ENCODE measurements around the gene SLAMF9. TPM values are rescaled to one million over a fixed set of nuclear protein-coding genes. Genes with fewer than 3 reads are reported as not detected.

SLAMF9 gene
- total RNA-seq, 1 experiment from 2014 or later: not detected

DNA sequence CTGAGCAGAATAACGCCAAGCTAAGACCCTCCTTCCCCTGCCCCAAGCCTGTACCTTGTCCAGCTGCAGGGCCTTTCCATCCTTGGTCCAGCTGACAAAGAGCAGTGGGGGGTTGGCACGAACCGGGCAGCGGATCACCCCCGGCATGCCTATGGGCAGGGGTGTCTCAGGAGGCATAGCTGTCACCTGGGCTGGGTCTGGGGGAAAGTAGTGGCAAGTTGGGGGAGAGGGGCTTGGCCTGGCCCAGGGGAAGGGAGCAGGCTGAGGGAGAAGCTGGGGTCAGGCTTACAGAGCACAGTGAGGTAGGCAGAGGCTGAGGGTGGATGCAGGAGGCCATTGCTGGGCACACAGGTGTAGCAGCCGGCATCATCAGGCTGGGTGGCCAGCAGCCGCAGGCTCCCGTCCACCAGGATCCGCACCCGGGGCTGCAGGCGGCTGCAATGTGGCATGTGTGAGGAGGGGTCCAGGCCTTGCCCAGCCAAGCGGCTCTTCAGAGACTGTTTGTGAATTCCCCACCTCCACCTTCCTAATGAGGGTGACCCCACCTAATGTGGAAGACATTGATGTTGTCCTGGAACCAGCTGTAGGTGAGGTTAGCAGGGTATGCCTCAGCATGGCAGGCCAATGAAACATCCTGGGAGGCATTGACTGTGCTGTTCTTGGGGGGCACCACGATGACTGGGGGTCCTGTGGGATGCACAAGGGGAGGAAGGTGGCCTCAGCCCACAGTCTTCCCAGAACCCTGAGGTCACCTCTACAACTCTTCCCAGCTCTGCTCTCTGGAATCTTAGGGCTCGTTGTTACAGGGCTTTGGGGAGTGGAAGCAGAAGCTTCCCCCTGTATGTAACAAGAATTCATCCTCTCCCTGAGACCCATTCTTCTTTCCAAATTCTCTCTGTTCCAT lies 19.6 kb downstream of the SLAMF9 start:
- no peak for DNase-seq (ENCODE audit: low read depth)

GRCh38 chr1:159933347-159933746 lies 20.7 kb downstream of the SLAMF9 start:
- no peak for DNase-seq (ENCODE audit: low read depth)

DNA sequence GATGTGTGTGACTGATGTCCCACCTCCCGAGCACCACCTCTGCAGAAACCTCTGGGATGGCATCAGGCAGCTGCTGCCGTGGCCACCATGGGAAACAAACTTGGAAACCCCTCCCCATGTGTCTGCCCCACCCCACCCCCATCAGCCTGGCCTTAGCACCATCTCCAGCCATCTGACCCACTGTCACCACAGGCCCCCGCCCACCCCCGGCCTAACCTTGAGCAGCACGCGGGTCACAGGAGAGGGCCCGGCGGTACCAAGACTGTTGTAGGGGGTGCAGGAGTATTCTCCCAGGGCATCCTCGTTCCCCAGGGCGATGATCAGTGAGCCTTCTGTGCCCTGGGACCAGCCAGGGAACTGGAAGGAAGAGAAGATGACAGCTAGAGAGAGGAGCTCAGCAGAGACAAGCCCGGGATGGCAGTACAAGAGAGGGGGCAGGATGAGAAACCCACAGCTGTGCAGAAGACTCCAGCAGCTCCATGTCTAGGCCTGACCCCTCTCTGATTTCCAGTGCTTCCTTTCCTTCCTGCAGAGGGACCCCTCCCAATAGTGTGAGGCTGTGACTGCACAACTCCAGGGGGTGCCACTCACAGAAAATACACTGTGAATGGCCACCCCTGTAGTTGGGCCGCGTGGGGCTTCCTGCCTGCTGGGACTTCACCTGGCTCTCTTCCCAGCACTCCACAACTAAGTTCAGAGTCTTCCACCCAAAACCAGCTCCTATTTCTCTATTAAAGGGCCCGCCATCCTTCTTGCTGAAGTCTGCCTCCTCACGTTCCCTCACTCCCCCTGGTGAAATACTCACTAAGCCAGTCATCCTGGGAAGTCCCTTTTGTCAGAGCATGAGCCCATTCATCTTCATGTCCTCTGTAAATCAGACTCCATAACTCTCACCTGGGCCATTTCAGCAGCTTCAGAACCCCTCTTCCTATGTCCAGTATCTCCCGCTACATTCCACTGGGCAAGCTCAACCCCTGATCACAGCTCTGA lies 21.4 kb downstream of the SLAMF9 start:
- DNase-seq (ENCODE audit: low read depth): no peak

DNA sequence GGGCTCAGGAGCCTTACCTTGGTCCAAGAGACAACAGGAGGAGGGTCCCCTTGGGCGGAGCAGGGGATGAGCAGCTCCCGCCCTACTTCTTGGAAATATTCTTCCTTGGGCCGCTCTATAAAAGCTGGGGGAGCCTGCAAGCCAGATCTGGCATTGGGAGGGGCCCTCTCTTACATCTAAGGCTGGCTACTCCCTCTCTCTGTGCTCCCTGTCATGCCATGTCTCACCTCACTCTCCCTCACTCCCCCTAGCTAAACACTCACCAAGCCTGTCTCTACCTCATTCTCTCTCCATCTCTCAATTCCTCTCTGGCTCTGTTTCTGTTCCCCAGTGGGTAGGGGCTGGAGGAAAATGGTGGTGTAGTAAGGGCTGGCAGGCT lies 22.3 kb downstream of the SLAMF9 start:
- no peak for DNase-seq (ENCODE audit: low read depth)

DNA sequence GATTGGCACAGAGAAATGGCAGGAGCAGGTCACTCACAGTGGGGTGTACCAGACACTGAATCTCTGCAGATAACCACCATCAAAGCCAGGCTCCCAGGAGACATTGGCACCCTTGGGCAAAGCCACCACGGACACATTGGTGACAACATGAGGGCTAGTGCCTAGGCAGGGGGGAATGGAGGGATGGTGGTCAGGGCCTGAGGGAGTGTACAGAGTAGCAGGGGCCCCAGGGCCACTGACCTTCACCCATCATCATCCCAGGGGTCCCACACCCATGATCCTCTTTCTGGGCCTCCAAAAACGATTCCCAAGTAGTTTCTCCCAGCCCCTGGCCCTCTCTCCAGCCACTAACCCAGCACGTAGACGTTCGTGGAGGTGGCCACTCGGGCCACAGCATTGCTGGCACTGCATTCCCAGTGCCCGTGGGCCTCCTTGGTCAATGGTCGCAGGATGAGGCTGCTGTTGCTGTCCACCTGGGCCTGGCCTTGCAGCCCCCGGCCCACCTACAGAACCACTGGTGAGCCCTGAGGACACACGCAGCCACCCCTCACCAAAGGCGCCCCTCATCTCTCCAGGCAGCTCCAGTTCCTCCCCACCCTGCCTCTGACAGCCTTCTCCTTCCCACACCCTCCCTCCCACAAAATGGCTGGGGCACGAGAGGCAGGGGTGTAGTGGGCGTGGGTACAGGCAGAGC lies 22.8 kb downstream of the SLAMF9 start:
- no peak for DNase-seq (ENCODE audit: low read depth)

DNA sequence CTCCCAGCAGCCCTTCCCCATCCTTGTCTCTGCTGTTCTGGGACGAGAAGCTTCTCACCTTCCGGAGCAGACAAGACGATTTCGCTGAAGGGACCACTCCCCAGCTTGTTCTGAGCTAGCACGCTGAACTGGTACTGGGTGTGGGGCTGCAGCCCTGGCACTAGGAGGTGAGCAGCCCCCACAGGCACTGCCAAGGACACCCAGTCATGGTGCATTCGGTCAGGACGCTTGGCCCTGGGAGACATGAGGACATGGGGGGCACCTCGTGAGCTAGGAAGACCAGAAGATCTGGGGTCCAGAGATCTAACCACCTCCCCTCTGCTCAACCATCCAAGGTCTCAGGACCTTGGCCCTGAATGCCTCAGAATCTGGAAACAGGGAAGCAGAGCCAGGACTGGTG lies 23.4 kb downstream of the SLAMF9 start:
- no peak for DNase-seq (ENCODE audit: low read depth)

GRCh38 chr1:159930216-159930615 lies 23.8 kb downstream of the SLAMF9 start:
- DNase-seq (ENCODE audit: low read depth): no peak

- no peak for DNase-seq (ENCODE audit: low read depth)
Measured at GRCh38 chr1:159929155-159930051, 24.6 kb downstream of the SLAMF9 start.

DNA sequence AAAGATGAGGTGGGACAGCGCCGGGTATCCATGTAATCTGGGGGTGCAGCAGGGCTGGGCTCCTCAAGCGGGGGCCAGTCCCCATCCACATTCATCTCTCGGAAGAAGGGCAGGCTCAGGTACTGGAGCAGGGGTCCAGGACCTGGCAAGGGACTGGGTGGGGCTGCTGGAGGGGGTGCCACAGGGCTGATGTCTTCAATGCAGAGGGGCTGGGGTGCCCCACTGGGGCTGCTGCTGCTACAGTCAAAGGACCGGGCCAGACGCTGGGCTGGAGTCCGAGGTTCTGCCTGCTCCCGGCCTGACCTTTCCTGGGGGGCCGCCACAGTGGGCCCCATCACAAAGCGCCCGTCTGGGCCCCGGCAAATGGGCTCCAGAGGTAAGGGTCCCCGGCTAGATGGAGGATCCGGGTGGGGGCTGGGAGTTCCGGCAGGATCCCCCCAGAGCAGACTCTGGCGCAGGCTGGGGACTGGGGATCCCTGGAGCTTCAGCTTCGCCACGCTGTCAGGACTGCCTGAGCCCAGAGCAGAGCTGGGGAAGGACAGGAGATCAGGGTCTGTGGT lies 25.5 kb downstream of the SLAMF9 start:
- DNase-seq (ENCODE audit: low read depth): no peak

DNA sequence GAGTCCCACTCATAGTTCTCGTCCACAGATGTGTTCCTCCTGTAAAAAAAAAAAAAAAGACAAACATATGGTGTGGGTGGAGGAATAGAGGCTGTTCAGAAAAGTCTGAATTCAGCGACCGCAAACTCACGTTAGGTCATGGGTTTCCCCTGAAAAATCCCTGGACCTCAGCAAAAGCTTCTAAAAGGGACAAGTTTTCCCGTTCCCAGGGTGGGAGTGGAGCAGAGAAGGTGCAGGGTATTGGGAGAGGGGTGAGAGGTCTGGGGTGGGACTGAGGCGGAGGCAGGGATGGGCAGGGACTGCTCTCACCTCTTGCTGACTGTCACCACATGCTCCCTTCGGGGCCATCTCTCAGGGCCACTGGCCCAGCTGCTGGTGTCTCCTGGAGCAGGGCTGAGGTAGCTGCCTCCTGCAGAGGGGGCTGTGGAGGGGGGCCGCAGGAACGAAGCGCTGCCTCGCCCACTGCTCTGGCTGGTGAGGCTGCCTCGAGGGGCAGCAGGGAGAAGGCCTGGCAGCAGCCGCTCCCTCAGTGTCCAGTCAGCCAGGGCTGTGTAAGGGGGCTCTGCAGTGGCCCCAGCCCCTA lies 26.1 kb downstream of the SLAMF9 start:
- DNase-seq (ENCODE audit: low read depth): no peak

GRCh38 chr1:159927211-159927848 lies 26.7 kb downstream of the SLAMF9 start:
- DNase-seq (ENCODE audit: low read depth): no peak

DNA sequence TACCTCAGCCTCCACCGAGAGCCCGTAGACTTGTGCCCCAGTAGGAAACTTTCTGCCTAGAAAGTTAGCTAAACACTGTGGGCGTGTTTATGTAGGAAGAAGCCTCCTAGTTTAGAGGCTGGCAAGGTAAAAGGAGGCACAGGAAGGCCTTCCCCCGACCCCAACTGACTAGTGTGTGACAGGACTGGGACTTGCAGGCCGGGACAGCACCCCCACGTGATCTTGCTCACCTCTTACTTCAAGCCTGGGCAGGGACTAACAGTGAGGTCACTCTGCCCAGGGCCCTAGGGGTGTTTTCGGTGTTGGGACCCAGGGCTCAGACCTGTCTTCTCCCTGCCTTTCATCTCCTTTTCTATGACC lies 28.3 kb downstream of the SLAMF9 start:
- DNase-seq (ENCODE audit: low read depth): peak; percentile 70

DNA sequence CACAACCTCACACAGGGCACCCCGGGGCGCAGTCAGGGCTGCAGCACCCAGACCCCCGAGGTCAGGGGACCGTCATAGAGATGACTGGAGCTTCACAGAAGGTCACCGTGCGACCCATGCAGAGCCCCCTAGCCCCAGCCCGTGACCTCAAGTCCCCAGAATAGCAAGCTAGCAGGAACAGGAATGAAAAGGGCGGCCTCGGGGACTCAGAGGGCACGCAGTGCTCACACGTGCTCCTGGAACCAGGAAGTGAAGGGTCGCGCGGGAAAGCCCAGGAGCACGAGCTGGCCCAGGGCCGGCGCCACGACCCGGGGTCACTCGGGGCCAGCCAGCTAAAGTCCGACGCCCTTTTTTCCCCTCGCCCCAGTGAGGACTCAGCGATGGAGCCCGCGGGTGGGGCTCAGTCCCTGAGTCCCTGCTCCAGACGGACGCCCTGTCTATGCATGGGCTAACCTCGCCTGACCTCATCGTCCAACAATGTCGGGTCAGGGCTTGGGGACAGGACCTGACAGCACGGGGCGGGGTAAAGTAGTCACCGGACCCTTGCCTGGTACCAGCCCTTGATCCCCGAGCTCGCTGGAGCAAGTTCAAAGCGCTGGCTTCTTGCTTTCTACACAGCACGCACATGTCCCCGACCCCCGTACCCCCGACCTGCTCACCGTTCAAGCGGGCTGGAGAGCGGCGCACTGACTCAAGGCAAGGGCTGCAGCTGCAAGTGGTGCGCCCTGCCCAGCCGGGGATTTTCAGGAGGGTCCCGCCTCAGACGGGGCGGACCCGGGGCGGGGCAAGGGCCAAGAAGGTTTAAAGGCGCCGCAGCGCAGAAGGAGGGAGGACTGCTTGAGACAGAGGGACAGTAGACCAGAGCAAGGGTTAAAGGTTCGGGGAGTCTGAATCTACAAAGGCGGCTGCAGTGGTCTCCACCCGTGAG lies 29.0 kb downstream of the SLAMF9 start, which contains the start of gene TAGLN2:
TSS of gene TAGLN2 (minus strand) at position 717 of the 928 bp plus-strand sequence. CDS start 4,998 bp downstream, outside the sequence.
- DNase-seq (ENCODE audit: low read depth): peak; percentile 92

DNA sequence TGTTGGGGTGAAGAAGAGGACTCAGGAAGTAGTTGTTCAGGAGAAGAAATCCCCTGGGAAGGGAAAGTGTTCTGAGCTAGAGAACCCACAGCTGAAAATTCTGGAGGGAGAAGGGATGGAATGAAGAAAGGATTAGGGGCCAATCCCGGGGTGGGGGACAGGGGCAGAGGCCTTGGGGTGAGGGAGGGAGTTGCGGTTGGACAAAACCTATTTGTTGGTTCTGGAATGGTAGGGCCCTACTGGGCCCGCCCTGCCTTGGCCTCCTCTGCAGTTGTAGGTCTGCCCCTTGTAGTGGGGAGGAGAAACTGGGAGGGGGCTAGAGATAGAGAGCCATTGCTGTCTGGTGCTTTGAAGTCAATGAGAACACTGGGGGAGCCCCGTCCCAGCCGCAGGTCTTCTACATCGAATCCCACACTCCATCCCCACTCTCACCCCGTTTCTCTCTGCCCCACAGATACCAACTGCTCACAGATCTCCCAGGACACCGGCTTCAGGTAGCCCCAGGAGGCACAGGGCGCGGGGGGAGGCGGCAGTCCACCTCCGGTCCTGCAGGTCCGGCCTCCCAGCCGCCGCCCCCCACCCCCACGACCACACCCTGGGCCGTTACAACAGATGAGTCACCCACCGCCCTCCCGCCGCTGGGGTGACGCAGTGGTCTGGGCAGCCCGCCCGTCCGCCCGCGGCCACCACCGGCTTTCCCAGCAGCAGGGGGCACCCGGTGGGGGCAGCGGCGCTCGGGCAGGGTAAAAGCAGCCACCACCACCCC lies 29.8 kb downstream of the SLAMF9 start:
- DNase-seq (ENCODE audit: low read depth): peak; percentile 90

DNA sequence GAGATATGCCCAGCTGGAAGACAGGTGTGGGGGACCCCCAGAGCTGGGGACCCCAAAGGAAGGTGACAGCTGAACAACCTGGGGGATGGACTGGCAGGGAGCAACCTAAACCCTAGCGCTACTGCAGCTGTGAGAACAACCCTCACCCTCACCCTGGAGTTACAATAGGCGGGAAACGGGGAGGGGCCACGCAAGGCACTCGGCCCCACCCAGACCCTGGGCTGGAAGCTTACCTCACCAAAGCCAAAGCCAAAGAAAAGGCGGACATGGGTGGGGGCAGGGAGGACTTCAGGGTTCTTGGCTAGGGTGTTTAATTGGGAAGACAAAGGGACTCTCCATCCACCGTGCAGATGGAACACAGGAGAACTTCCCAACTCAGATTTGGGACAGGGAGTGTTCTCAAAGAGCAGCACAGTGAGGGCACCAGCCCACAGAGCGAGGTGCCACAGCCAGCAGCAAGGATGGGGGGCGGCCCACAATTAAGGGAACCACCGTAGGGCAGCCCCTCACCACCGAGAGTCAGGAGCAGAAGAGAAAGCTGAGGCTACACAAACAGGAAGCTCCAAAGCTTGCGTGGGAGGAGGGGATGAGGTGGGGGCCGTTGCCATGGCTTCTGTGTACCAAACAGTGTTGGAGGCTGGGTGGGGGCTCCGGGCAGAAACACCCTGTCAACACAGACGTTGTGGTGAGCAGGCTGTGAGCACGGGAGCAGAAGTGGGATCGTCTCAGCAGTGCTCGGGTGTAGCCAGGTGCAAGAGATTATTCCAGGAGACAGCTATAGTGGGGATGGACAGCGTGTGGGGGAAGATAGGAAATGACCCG lies 30.6 kb downstream of the SLAMF9 start:
- DNase-seq (ENCODE audit: low read depth): peak; percentile 93

DNA sequence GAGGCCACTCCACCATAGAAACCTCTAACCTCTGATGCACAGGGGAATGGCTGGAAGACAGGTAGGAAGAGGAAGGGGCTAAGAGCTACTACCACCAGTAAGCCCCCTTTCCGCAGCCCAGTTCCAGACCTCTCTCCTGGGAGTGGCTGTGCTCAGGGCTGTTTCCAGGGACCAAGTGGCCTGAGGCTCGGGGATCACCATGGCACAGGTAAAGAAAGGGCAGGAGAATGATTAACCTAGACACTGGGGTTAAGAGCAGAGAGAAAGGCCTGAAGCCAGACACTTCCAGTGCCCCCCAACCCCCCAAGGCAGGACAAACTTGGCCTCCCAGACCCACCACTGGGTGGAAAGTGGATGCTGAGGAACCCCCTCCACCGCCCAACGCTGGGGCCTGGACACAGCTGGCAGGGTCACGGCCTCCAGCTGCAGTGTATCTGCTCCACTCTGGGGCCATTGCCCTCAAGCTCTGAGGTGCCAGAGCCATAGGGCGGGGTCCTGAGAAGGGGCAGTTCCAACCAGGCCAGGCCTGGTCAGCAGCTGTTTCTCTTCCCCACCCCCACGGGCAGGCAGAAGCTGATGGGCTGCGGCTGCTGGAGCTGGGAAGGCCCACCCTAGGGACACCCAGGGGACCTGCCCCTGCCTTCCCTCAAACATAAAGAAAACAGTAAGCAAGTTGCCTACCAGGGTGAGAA lies 31.4 kb downstream of the SLAMF9 start:
- no peak for DNase-seq (ENCODE audit: low read depth)
